Measurements from ENCODE around the gene STK33. TPM values are rescaled to one million over a fixed set of nuclear protein-coding genes. Genes with fewer than 3 reads are reported as not detected.

The STK33 gene
- total RNA-seq, 4 donors from 2014 or later: 1.9 to 18.9 (median 3.1) TPM

DNA sequence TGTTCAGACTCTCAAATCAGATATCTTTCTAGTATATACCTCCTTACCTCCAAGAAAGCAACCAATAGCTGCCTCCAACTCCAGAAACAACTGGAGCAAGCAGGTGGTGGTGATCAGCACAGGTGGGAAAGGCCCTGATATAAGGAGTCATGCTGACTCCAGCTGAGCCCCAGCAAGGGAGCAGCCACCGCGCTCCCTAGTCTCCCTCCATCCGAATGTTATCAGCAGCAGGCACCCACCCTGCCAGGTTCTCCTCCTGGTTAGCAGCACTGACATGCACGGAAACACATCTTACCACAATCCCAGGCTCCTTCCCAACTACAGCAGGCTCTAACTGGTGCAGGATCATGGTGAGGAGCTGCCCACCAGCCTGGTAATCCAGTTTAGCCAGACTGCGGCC, 18.5 kb upstream of the STK33 start:
- no peaks in the 10 kb centered on the region for H3K9me3 ChIP-seq
- no peak overlapping the region for H3K27ac ChIP-seq
- no peaks in the 10 kb centered on the region for H3K27me3 ChIP-seq
- no peak overlapping the region for H3K4me3 ChIP-seq
- no peak for DNase-seq
- no peaks in the 10 kb centered on the region for H3K4me1 ChIP-seq
- no peak for TF ChIP-seq POLR2A (IDR thresholded peaks at IDR 0.05)
- TF ChIP-seq, protein P1, sequence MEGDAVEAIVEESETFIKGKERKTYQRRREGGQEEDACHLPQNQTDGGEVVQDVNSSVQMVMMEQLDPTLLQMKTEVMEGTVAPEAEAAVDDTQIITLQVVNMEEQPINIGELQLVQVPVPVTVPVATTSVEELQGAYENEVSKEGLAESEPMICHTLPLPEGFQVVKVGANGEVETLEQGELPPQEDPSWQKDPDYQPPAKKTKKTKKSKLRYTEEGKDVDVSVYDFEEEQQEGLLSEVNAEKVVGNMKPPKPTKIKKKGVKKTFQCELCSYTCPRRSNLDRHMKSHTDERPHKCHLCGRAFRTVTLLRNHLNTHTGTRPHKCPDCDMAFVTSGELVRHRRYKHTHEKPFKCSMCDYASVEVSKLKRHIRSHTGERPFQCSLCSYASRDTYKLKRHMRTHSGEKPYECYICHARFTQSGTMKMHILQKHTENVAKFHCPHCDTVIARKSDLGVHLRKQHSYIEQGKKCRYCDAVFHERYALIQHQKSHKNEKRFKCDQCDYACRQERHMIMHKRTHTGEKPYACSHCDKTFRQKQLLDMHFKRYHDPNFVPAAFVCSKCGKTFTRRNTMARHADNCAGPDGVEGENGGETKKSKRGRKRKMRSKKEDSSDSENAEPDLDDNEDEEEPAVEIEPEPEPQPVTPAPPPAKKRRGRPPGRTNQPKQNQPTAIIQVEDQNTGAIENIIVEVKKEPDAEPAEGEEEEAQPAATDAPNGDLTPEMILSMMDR (IDR thresholded peaks at IDR 0.05): no peak
- H3K36me3 ChIP-seq: peaks cover 0 to 11% (median 0%) of the 10 kb centered on the region in 3 donors

DNA sequence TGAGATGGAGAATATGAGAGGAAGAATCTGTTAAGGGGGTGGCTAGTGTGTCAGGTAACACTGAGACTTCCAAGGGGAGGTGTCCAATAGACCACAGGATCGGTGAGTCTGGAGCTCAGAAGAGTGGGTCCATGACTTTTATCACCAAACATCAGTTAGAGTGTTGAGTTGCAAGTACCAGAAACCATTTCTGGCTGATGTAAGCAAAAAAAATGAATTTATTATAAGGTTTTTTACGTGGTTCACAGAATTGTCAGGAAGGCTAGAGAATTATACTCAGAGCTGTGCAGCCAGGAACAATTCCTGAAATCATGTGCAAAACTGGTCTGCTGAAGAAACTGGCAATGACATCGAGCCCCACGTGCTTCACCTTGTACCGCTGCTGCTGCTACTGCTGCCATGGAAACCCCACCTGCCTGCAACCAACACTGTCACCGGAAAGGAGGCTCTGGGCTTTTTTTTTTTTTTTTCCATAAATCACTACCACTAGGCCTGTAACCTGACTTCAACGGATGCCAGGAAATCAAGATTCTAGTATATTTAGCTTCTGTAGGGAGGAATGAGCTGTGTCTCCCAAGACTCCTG, 16.6 kb upstream of the STK33 start:
- H3K9me3 ChIP-seq: no peaks in the 10 kb centered on the region
- peak overlapping the region in 1 of 4 donors; percentile 16 for H3K27ac ChIP-seq
- peaks cover 0 to 2% (median 0%) of the 10 kb centered on the region in 3 donors for H3K36me3 ChIP-seq
- no peaks in the 10 kb centered on the region for H3K4me1 ChIP-seq
- TF ChIP-seq, protein P1 (IDR thresholded peaks at IDR 0.05): no peak
- TF ChIP-seq POLR2A (IDR thresholded peaks at IDR 0.05): no peak
- DNase-seq: no peak
- H3K4me3 ChIP-seq: no peak overlapping the region
- H3K27me3 ChIP-seq: no peaks in the 10 kb centered on the region

DNA sequence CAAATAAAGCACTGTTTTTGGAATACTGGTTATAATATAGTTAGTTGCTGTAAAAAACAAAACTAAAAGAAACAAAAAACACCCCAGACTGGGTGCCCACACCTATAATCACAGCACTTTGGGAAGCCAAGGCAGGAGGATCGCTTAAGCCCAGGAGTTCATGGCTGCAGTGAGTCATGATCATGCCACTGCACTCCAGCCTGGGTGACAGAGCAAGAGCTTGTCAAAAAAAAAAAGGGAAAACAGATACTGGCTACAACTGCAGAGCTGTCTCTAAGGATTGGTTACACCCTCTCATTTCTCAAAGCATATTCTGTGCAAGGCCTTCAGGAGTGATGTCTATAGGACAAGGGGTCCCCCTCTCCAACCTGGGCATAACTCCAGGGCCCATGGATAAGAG, 14.6 kb upstream of the STK33 start:
- Histone ChIP-seq H3K27me3 (no peaks in the 10 kb centered on the region), H3K36me3 (no peaks in the 10 kb centered on the region), H3K9me3 (no peaks in the 10 kb centered on the region), H3K4me3 (no peak overlapping the region), H3K4me1 (no peaks in the 10 kb centered on the region), H3K27ac (no peak overlapping the region)
- TF ChIP-seq, protein P1 (IDR thresholded peaks at IDR 0.05): no peak
- DNase-seq: no peak

DNA sequence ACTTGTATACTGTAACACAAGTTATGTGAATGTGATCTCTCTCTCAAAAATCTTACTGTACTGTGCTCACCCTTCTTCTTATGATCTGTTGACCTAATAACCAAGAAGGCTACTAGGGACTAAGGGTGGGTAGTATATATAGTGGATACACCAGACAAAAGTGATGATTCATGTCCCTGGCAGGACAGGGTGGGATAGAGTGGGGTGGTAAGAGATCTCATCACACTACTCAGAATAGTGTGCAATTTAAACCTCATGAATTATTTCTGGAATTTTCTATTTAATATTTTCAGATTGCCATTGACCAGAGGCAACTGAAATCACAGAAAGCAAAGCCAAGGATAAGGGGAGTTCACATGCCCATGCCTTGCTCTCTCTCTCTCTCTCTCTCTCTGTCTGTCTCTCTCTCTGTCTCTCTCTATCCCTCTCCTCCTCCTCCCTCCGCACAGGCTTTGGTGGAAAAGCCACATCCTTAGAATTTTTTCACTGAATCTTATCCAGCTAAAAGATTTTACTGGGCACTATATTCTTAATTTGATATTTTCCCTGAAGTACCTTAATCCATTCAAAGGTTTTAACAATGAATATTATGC, 12.0 kb upstream of the STK33 start:
- H3K36me3 ChIP-seq: no peaks in the 10 kb centered on the region
- DNase-seq: no peak
- no peak overlapping the region for H3K27ac ChIP-seq
- no peak overlapping the region for H3K4me3 ChIP-seq
- no peak for TF ChIP-seq POLR2A (IDR thresholded peaks at IDR 0.05)
- TF ChIP-seq, protein P1 (IDR thresholded peaks at IDR 0.05): no peak
- no peaks in the 10 kb centered on the region for H3K27me3 ChIP-seq
- H3K4me1 ChIP-seq: no peaks in the 10 kb centered on the region
- H3K9me3 ChIP-seq: no peaks in the 10 kb centered on the region

DNA sequence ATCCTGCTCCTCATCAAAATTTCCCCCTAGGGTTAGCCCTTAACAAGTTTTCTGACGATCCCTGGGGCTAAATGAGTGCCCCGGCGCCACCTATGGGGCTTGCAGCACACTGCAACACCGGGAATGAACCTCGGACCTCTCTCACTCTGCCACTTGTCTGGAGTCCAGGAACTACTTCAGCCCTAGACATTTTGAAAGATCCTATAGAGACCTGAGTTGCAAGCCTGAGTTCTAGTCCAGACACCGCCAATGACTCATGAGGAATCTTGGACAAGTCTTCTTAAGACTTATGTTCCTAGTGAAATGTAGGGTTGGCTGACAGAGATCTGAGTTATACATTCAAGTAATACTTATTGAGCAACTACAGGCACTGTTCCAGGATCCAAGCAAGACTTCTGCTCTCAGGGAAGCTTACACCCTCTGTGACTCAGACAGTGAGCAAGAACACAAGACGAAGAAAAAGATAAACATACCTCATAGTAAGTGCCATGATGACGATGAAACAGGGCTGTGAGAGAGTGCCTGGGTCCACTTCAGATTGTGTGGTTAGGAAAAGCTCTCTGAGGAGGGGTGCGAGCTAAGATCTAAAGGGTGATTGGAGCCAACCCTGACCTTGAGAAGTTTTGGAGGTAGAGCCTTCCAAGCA, 10.2 kb upstream of the STK33 start:
- Histone ChIP-seq H3K9me3 (no peaks in the 10 kb centered on the region), H3K27ac (peak overlapping the region in 2 of 4 donors; percentile 59 to 60), H3K27me3 (no peaks in the 10 kb centered on the region), H3K36me3 (no peaks in the 10 kb centered on the region), H3K4me1 (no peaks in the 10 kb centered on the region), H3K4me3 (no peak overlapping the region)
- DNase-seq: peak in 2 of 3 donors; percentile 74 to 79
- TF ChIP-seq, protein P1 (IDR thresholded peaks at IDR 0.05): peak in 4 of 6 experiments; percentile 54 to 71 (median 66)
- no peak for TF ChIP-seq POLR2A (IDR thresholded peaks at IDR 0.05)
